ENCODE results near the gene KRTAP2-2. TPM values are rescaled to one million over a fixed set of nuclear protein-coding genes. Genes with fewer than 3 reads are reported as not detected.
A peak's percentile ranks its signal among the peaks of the same experiment; 100 is the strongest.
"Not testable (repeated sequence)": the region's sequence is repeated elsewhere in the genome, so short reads cannot be mapped to it uniquely, and the experiment has no call there.

KRTAP2-2 gene
- total RNA-seq, 1 experiment from 2014 or later = not detected

DNA sequence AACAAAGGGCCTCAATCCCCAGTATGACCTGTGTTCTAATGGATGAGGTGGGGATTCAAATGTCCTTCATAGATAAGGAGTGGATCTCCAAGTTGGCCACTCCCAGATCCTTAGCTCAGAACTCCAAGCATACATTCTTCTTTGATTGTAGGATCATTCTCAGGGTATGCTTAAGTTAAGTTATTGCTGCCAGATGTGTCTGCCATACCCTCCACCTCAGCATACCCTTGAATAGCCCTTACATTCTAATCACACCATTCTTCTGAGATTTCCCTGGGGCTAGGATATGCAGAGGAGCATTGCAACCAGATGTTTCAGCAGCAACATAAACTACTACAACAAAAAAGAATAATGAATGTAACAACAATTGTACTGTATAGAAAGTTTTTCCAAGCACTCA lies 12.3 kb upstream of the KRTAP2-2 start (continued):
- TF ChIP-seq, protein P1, sequence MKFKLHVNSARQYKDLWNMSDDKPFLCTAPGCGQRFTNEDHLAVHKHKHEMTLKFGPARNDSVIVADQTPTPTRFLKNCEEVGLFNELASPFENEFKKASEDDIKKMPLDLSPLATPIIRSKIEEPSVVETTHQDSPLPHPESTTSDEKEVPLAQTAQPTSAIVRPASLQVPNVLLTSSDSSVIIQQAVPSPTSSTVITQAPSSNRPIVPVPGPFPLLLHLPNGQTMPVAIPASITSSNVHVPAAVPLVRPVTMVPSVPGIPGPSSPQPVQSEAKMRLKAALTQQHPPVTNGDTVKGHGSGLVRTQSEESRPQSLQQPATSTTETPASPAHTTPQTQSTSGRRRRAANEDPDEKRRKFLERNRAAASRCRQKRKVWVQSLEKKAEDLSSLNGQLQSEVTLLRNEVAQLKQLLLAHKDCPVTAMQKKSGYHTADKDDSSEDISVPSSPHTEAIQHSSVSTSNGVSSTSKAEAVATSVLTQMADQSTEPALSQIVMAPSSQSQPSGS (CRISPR knock-in tag; IDR thresholded peaks at IDR 0.05; ENCODE audit: borderline replicate concordance, low read depth) = no peak
- TF ChIP-seq ZNF219 (CRISPR knock-in tag; IDR thresholded peaks at IDR 0.05; ENCODE audit: borderline replicate concordance) (no peak), CDX4 (CRISPR knock-in tag; IDR thresholded peaks at IDR 0.05; ENCODE audit: borderline replicate concordance) (no peak), MXD4 (CRISPR knock-in tag; IDR thresholded peaks at IDR 0.05; ENCODE audit: borderline replicate concordance) (no peak), ZNF416 (CRISPR knock-in tag; IDR thresholded peaks at IDR 0.05) (no peak), PRRX2 (CRISPR knock-in tag; IDR thresholded peaks at IDR 0.05) (no peak), NFYB (CRISPR knock-in tag; conservative IDR thresholded peaks at IDR 0.05; ENCODE audit: low read depth) (no peak)

DNA sequence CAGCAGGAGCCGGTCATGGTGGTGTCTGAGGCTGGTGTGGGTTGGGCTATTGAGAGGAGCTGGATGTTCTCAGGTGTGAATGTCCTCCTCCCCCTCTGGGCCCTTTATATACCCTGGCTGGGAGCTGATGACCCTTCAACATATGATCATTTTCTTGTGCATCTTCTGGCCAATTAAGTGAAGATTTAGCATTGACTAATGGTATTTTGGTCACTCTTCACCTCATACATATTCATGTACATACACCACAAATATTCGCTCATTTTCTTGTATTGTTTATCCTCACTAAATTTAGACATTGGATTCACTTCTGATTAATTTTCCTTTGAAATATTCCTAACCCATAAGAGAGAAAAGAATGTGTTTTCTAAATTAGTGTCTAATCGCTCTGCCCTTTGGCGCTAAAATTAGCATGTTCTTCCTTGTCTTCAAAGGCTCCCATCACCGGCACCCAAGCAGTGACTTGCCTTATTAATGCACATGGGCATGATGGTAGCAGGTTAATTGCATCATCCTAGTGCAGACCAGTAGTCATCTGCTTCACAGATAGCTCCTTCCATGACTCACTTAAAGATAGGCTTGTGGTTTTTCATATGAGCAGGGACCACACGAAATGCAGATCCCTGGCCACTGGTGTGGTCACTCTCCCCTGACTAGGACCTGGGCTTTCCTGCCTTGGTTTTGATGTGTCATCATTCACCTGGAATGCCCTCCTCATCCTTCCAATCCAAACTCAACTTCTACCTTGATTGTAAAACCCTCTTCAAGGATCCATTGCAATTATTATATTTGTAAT lies 11.0 kb upstream of the KRTAP2-2 start, which contains the start of gene KRTAP2-4:
Gene KRTAP2-4 (minus strand): TSS at position 51 of the 796 bp plus-strand sequence. CDS start 34 bp downstream, at position 17.
- no peak within 1 kb of the TSS for H3K4me3 Mint-ChIP-seq
- no peaks in the 10 kb centered on the region for H3K9me3 Mint-ChIP-seq
- TF ChIP-seq ESRRA (CRISPR knock-in tag; IDR thresholded peaks at IDR 0.05; ENCODE audit: borderline replicate concordance) = no peak
- TF ChIP-seq GABPB1 (CRISPR knock-in tag; IDR thresholded peaks at IDR 0.05) = 0 out of 2 replicates have a peak, but pooled peaks have one; percentile 17
- H3K27me3 Mint-ChIP-seq (ENCODE audit: low read depth) = no peaks in the 10 kb centered on the region
- CTCF ChIA-PET = no interaction called here
- DNase-seq (ENCODE audit: low spot score) = no peak
- POLR2A ChIA-PET = no interaction called here
- peaks cover 4% of the 10 kb centered on the region; the same call in 1 of the 2 replicates for H3K4me1 Mint-ChIP-seq
- no peak within 1 kb of the TSS for H3K27ac Mint-ChIP-seq
- no peak for ATAC-seq
- H3K36me3 Mint-ChIP-seq = no peaks in the 10 kb centered on the region

DNA sequence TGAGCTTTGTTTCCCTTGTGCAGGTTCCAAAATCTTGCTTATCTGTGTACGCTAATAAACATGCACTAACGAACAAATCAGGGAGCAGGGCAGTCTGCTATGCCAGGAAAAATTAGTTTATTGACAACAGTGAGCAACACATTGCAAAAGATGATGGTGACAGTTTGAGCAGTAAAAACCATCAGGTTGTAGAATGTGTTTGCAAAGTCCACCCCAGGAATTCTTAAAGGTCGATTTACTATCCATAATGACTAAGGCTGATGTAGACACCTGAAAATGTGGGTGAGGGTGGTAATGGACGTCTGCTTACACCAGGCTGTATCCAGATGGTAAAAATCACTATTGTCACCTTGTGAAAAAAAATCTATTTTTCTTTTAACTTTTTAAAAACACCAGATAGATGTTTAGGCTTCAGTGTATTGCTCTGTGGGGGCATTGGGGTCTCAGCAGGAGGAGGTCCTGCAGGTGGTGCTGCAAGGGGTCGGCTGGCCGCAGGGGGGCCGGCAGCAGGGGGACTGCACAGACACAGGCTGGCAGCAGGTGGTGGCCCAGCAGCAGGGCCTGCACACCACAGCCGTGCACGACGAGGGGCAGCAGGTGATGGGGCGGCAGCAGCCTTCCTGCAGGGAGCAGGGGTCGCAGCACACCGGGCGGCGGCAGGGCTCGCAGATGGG lies 10.1 kb upstream of the KRTAP2-2 start:
- peak; percentile 51; the same call in 1 of the 2 replicates for TF ChIP-seq ZNF423 (CRISPR knock-in tag; IDR thresholded peaks at IDR 0.05)
- DNase-seq (ENCODE audit: low spot score); H3K4me3 Mint-ChIP-seq; ATAC-seq; H3K27me3 Mint-ChIP-seq (ENCODE audit: low read depth); POLR2A ChIA-PET; H3K36me3 Mint-ChIP-seq; H3K4me1 Mint-ChIP-seq; H3K9me3 Mint-ChIP-seq; H3K27ac Mint-ChIP-seq: not testable (repeated sequence)
- CTCF ChIA-PET = interaction anchor here (0.5 kb wide), 1 partner anchor 484 kb away, joined by 3 read pairs; no protein-coding TSS in a partner anchor

DNA sequence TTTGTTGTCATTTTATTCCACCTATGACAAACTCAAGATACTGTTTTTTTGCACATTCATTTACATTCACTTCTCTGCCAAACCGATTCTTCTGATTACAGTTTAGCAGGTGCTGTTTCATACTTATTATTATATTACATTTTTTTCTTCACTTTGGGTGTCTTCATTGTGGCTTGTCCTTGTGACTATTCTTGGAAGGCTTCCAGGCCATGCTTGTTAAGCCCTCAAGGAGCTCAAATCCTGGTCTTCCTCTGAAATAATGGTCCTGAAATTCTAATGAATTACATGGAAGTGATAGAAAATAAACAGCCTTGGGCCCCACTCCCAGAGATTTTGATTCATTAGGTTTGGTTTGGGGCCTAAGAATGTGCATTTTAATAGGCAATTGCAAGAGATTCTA lies 9.3 kb upstream of the KRTAP2-2 start:
- Mint-ChIP-seq H3K36me3 (no peaks in the 10 kb centered on the region), H3K4me3 (no peak overlapping the region), H3K4me1 (peaks cover 11% of the 10 kb centered on the region), H3K9me3 (no peaks in the 10 kb centered on the region), H3K27ac (no peak overlapping the region), H3K27me3 (ENCODE audit: low read depth) (no peaks in the 10 kb centered on the region)
- DNase-seq (ENCODE audit: low spot score) (no peak), ATAC-seq (no peak)
- ChIA-PET POLR2A (no interaction called here), CTCF (interaction anchor here (0.5 kb wide), 1 partner anchor 485 kb away, joined by 3 read pairs; no protein-coding TSS in a partner anchor)
- no peak for TF ChIP-seq SMAD4 (CRISPR knock-in tag; IDR thresholded peaks at IDR 0.05)
- no peak for TF ChIP-seq CREM (CRISPR knock-in tag; IDR thresholded peaks at IDR 0.05)
- TF ChIP-seq TEAD4 (CRISPR knock-in tag; IDR thresholded peaks at IDR 0.05) = no peak
- TF ChIP-seq, protein P2, sequence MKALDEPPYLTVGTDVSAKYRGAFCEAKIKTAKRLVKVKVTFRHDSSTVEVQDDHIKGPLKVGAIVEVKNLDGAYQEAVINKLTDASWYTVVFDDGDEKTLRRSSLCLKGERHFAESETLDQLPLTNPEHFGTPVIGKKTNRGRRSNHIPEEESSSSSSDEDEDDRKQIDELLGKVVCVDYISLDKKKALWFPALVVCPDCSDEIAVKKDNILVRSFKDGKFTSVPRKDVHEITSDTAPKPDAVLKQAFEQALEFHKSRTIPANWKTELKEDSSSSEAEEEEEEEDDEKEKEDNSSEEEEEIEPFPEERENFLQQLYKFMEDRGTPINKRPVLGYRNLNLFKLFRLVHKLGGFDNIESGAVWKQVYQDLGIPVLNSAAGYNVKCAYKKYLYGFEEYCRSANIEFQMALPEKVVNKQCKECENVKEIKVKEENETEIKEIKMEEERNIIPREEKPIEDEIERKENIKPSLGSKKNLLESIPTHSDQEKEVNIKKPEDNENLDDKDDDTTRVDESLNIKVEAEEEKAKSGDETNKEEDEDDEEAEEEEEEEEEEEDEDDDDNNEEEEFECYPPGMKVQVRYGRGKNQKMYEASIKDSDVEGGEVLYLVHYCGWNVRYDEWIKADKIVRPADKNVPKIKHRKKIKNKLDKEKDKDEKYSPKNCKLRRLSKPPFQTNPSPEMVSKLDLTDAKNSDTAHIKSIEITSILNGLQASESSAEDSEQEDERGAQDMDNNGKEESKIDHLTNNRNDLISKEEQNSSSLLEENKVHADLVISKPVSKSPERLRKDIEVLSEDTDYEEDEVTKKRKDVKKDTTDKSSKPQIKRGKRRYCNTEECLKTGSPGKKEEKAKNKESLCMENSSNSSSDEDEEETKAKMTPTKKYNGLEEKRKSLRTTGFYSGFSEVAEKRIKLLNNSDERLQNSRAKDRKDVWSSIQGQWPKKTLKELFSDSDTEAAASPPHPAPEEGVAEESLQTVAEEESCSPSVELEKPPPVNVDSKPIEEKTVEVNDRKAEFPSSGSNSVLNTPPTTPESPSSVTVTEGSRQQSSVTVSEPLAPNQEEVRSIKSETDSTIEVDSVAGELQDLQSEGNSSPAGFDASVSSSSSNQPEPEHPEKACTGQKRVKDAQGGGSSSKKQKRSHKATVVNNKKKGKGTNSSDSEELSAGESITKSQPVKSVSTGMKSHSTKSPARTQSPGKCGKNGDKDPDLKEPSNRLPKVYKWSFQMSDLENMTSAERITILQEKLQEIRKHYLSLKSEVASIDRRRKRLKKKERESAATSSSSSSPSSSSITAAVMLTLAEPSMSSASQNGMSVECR (CRISPR knock-in tag; IDR thresholded peaks at IDR 0.05; ENCODE audit: borderline replicate concordance) = no peak
- no peak for TF ChIP-seq KAT7 (CRISPR knock-in tag; IDR thresholded peaks at IDR 0.05; ENCODE audit: borderline replicate concordance)
- no peak for TF ChIP-seq TEAD1 (CRISPR knock-in tag; IDR thresholded peaks at IDR 0.05)
- TF ChIP-seq, protein P3, sequence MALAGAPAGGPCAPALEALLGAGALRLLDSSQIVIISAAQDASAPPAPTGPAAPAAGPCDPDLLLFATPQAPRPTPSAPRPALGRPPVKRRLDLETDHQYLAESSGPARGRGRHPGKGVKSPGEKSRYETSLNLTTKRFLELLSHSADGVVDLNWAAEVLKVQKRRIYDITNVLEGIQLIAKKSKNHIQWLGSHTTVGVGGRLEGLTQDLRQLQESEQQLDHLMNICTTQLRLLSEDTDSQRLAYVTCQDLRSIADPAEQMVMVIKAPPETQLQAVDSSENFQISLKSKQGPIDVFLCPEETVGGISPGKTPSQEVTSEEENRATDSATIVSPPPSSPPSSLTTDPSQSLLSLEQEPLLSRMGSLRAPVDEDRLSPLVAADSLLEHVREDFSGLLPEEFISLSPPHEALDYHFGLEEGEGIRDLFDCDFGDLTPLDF (CRISPR knock-in tag; IDR thresholded peaks at IDR 0.05) = no peak
